Glomerular visceral epithelial cell (primary cell): ENCODE data around the gene FAN1.

Experiments
- DNase-seq: peaks from one replicate; pipeline ENCODE4 v3.0.0-alpha.2; 2016; ENCODE audit errors: extremely low spot score

FAN1 gene

GRCh38 chr15:30956216-30957124 lies 52.8 kb downstream of the FAN1 start:
- DNase-seq, result peak; percentile 7

GRCh38 chr15:30958219-30958618 lies 54.5 kb downstream of the FAN1 start:
- no peak for DNase-seq

- no peak for DNase-seq
Measured at GRCh38 chr15:30962079-30962478, 58.4 kb downstream of the FAN1 start.

- DNase-seq, result no peak
Measured at GRCh38 chr15:30962659-30963058, 58.9 kb downstream of the FAN1 start.

- no peak for DNase-seq
Measured at GRCh38 chr15:30963681-30964080, 60.0 kb downstream of the FAN1 start.

- DNase-seq, result no peak
Measured at GRCh38 chr15:30969724-30970123, 66.0 kb downstream of the FAN1 start.

- no peak for DNase-seq
Measured at GRCh38 chr15:30973379-30973778, 69.7 kb downstream of the FAN1 start.

- no peak for DNase-seq
Measured at GRCh38 chr15:30974112-30974511, 70.4 kb downstream of the FAN1 start.

- no peak for DNase-seq
Measured at GRCh38 chr15:30978328-30978727, 74.6 kb downstream of the FAN1 start.

GRCh38 chr15:30979457-30979856 lies 75.7 kb downstream of the FAN1 start:
- no peak for DNase-seq

GRCh38 chr15:30984118-30984517 lies 80.4 kb downstream of the FAN1 start:
- DNase-seq, result no peak

- DNase-seq, result no peak
Measured at GRCh38 chr15:30984542-30984941, 80.8 kb downstream of the FAN1 start.

- peak; percentile 34 for DNase-seq
Measured at GRCh38 chr15:30985081-30985531, 81.4 kb downstream of the FAN1 start.

GRCh38 chr15:30990036-30990435 lies 86.3 kb downstream of the FAN1 start:
- DNase-seq, result peak; percentile 30

- no peak for DNase-seq
Measured at GRCh38 chr15:30990446-30991254, 86.9 kb downstream of the FAN1 start.

- peak; percentile 86 for DNase-seq
Measured at GRCh38 chr15:30991255-30992235, 87.8 kb downstream of the FAN1 start, which contains the start of gene MTMR10. TSS of gene MTMR10 (minus strand) at chr15:30991628. CDS start at chr15:30991506, 122 bp downstream.

- no peak for DNase-seq
Measured at GRCh38 chr15:30992249-30992864, 88.6 kb downstream of the FAN1 start.
